CD4-positive, alpha-beta T cell treated with Interferon alpha-2 for 1 hour (primary cell): Measurements from ENCODE around the gene CIAO2A.
A peak's percentile ranks its signal among the peaks of the same experiment; 100 is the strongest.
"Not testable (repeated sequence)": the region's sequence is repeated elsewhere in the genome, so short reads cannot be mapped to it uniquely, and the experiment has no call there.

ENCODE experiments used
- DNase-seq, 2 donors: peaks; one replicate each; pipeline ENCODE4 v3.0.0-alpha.2; 2020 to 2022

CIAO2A gene, protein sequence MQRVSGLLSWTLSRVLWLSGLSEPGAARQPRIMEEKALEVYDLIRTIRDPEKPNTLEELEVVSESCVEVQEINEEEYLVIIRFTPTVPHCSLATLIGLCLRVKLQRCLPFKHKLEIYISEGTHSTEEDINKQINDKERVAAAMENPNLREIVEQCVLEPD

DNA sequence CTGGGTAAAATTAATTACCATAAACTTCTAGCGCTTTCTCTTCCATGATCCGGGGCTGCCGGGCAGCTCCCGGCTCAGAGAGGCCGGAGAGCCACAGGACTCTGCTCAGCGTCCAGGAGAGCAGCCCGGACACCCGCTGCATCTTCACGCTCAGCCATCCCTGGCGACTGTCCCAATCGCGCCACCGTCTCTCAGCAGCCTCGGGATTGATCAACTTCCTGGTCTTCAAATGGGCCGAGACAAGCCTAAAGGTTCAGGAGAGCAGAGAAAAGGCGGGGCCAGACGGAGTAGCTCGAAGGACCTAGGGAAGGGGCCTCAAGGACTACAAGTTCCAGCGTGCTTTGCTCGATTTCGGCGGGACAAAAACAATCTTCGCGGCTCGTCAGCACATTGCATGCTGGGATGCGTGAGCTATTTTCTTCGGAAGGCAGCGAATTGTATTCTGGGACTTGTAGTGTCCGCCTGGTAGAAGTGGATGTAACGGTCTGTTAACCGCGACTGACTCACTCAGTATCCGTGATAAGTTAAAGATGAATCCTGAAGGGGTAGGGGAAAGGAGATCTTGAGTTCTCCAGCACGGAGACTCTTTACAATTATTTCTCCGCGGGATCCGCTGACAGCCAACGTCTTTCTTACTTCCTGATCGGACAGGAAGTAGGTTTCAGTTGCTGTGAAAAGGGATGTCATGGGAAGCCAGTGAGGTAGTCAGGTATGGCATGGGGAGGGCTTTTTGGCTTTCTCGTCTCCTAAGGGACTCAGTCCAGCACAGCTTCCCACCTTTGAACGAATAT, at the start of gene CIAO2A:
CIAO2A (minus strand) TSS at position 212 of the 791 bp plus-strand sequence; CDS start at position 142, 70 bp downstream.
- DNase-seq = peak; percentile 95 to 96

- DNase-seq = no peak
These were observed 49.6 kb upstream of the CIAO2A start for GRCh38 chr15:64143276-64143675.

DNA sequence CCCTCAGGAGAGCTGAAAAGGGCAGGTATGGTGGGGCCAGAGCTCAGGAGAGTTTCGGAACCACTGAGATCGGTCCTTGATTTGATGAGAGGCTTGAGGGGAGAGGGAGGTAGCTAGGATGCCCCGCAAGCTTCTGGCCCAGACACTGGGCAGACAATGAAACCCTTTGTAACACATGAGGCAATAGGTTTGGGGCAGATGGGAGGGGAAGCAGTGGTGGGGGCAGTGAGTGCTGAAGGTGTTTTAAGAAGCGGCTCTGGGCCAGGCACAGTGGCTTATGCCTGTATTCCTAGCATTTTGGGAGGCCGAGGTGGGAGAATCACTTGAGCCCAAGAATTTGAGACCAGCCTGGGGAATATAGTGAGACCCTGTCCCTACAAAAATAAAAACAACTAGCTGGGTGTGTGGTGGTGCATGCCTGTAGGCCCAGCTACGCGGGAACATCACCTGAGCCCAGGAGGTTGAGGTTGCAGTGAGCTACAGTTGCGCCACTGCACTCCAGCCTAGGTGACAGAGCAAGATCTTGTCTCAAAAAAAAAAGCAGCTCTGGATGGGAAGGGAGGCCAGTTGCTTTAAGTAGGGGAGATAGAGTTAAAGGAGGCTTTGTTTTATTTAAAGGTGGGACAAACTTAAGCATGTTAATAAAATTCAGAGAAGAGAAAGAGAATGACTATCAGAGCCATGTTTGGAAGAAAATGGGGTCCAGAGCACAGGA, 48.3 kb upstream of the CIAO2A start:
- DNase-seq = no peak

DNA sequence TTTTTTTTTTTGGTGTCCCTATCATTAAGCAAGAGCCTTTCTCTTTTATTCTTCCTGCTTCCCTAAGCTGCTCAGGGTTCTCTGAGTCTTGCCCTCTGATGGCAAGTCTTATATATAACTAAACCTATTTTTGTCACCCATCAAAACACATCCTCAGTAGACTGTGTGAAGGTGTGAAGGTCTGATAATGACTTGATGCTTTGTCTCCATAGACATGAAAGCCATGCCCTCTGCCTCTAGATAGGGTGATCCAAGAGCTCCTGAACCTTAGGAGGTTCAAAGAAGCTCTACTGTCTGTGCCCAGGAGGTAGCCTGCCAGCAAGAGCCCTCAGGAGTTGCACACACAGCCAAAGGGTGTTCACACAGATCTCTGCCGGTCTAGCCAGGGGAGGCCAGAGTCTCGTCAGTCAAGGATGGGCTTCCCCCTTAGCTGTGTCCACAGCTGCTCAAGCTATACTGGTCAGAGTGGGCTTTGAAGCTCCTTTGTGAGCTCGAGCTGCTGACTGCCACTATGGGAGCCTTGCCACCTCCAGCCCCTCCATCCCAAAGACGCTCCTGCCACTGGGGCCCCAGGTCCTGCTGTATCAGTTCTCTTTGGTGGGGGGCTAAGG, 44.8 kb upstream of the CIAO2A start:
- DNase-seq = no peak

- peak in 1 of 2 donors; percentile 29 for DNase-seq
These were observed 43.7 kb upstream of the CIAO2A start for GRCh38 chr15:64137226-64137833.

DNA sequence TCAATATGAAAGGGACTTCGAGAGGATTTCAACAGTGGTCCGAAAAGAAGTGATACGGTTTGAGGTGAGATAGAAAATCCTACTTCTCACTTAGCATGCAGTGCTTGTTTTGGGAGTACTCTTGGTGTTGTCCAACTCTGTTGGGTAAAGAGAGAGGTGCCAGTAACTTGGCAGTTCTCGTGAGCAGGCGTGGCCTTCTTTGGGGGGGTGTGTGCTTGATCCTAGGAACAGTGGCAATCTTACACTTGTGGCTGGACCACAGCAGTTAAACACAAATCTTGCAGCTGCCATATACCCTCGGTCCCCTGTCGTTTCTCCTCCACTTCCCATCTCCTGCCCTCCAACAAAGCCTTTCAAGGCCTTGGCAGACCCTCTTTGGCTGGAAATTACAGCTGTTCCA, 42.7 kb upstream of the CIAO2A start:
- no peak for DNase-seq

DNA sequence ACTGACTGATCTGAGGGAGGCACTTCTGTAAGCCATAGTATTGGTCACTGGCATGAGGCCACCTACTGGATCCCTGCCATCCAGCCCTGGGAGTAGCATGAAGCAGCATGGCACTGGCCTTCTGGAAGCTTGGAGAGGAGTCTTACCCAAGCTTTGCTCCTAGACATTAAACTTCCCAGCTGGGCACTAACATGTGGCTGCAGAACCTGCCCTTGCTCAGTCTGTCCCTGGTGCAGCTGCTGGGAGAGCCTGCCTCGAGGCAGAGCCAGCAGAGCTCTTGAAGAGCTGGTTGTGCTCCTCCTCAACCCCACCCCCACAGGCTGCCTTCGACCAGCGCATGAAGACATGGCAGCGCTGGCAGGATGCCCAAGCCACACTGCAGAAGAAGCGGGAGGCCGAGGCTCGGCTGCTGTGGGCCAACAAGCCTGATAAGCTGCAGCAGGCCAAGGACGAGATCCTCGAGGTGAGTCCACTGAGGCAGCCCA, 40.7 kb upstream of the CIAO2A start:
- DNase-seq = no peak

DNA sequence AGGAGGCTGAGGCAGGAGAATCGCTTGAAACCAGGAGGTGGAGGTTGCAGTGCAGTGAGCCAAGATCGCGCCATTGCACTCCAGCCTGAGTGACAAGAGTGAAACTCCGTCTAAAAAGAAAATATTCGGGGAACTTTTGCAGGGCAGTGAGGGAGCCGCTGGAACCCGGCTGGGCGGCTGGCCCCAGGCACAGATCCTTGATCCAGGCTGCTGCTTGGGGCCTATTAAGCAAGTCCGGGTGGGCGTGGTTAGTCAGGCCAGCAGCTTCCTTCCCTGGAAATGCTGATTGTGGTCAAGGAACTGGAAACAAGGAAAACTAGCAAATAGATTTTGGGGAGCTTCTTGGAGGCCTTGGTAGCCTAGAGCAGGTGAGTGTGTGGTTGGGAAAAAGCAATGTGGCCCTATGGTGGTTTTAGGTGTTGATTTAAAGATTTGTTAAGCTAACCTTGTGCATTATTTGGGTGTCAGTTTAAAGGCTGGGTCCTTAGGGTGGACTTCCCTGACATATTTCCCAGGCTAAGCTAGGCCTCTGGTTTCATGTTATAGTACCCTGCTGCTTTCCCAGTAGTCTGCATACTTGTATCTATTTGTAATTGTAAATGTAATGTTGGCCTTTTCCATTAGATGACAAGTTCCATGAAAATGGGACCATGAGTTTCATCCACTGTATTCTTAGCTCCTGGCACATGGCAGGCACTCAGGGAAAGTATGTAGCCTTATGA, 40.1 kb upstream of the CIAO2A start:
- no peak for DNase-seq

DNA sequence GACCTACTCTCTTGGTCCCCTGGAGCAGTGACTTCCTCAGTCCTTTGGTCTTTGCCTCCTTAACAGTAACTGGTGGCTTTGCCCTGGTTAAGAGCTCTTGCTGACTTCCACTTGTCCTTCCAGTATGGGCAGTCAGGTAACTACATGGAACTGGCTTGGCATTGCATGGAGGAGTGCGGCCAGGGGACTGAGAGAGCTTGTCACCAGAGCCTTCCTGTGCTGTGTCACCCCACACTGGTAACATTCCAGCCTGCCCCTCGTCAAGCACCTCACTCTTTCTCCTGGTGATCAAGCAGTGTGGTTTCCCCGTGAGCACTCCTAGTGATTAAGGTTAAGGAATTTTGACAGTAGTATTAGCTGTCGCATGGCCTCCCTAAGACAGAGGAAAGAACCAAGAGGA, 38.6 kb upstream of the CIAO2A start:
- no peak for DNase-seq

DNA sequence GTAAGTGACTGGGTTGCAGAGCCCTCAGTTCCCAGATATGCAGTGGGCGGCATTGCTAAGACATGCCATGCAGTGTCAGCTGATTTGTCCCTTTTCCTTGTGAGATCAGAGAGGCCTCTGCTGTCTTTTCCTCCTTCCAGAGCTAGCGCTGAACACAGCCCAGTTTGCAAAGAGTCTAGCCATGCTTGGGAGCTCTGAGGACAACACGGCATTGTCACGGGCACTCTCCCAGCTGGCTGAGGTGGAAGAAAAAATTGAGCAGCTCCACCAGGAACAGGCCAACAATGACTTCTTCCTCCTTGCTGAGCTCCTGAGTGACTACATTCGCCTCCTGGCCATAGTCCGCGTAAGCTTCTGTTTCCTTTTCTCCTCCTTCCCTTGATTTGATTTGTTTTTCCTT, 37.9 kb upstream of the CIAO2A start:
- no peak for DNase-seq

DNA sequence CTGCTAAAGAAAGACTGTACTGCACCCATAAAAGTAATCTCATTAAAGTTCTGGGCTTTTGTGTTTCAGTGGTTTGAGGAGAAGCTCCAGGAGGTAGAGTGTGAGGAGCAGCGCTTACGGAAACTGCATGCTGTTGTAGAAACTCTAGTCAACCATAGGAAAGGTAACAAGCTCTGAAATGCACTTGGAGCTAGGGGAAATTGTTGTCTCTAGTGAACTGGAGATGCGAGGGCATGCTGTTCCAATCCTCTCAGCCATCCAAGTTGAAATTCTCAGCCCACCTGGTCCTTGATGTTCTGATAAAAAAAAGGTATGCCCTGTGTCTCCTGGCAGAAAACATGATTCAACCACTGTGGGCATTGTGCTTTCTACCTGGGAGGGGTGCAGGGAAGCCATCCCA, 36.5 kb upstream of the CIAO2A start:
- no peak for DNase-seq

DNA sequence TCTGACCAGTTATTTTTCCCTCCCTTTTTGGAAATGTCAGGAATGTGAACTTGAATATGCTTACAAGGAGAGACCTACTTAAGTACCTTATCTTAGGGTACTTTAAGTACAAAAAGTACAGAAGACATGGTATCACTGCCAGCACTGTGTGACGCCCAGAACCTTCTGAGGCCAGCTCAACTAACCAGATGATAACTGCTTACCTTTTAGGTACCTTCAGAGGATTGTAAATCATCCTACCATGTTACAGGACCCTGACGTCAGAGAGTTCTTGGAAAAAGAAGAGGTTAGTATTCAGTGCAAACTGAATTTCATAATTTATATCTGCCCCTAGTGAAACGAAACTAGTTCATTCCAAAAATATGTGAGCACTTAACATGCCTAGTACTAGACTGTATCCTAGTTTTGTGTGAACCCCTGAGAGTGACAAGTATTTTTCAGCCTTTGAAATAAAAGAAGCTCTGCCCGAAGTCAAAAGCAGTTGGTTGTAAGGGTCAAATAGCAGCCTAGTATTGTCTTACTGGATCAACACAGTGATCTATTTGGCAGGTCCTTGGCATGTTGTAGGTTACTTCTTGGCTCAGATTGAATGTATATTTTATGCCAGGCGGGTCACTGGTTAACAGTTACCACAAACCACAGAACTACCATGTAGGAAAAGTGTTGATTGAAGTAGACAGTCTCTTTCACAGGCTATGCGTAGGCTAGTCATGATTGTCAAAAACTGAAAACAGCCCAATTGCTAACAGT, 34.1 kb upstream of the CIAO2A start:
- DNase-seq = no peak

GRCh38 chr15:64125978-64126377, 32.3 kb upstream of the CIAO2A start:
- DNase-seq = no peak

- no peak for DNase-seq
These were observed 29.3 kb upstream of the CIAO2A start for GRCh38 chr15:64122936-64123351.

DNA sequence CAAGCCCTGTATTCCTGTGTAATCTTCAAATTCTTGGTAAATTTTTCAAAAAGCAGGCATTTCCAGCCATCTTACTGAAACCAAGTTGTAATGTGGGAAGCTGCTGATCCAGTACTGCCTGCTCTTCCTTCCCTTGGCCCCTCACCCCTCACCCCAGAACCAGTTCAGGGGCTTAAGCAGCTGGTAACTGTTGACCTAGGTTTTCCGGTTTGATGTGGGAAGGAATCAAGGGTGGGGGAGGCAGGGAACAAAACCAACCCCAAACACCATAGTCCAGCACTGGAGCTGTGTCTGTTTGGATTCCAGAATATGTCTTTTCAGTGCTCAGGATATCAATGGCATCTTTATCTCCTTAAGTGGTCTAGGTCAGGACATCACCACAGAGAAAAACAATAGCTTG, 28.8 kb upstream of the CIAO2A start:
- no peak for DNase-seq

- DNase-seq = no peak
These were observed 28.0 kb upstream of the CIAO2A start for GRCh38 chr15:64121614-64122013.

GRCh38 chr15:64120322-64120721, 26.7 kb upstream of the CIAO2A start:
- DNase-seq = not testable (repeated sequence)

DNA sequence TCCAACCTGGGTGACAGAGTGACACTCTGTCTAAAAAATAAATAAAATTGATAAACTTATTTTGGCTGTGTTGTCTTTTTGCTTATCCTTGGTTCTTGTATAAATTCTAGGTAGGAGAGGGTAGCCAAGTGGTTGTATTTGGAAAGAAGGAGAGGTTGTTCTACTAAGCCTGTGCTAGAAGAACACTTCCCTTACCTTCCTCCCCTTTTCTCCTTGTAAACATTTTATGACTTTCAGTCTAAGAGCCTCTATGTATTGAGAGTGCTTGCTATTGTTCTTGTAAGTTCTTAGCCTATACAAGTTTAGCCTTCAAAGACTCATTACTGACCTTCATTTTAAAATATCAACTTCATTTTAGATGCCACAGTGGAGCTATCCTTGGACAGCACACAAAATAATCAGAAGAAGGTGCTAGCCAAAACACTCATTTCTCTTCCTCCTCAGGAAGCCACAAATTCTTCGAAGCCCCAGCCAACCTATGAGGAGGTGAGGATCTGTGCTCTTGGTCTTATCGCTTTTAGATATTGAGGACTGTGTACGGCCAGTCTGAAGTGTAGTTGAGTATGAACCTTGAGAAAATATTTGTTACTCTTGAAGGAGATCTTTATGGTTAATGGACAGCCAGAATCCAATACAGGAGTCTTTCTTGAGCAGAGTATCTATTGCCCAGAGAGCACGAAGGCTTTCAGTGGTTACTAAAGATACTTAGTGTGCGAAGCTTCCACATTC, 24.3 kb upstream of the CIAO2A start:
- DNase-seq = no peak

- no peak for DNase-seq
These were observed 19.3 kb upstream of the CIAO2A start for GRCh38 chr15:64112904-64113303.

GRCh38 chr15:64112073-64112772, 18.6 kb upstream of the CIAO2A start:
- DNase-seq = no peak
